ENCODE data around the gene WASF3. TPM values are rescaled to one million over a fixed set of nuclear protein-coding genes. Genes with fewer than 3 reads are reported as not detected.
A peak's percentile ranks its signal among the peaks of the same experiment; 100 is the strongest.

Gene WASF3
- total RNA-seq, 1 donor from 2014 or later: 20.0 TPM

DNA sequence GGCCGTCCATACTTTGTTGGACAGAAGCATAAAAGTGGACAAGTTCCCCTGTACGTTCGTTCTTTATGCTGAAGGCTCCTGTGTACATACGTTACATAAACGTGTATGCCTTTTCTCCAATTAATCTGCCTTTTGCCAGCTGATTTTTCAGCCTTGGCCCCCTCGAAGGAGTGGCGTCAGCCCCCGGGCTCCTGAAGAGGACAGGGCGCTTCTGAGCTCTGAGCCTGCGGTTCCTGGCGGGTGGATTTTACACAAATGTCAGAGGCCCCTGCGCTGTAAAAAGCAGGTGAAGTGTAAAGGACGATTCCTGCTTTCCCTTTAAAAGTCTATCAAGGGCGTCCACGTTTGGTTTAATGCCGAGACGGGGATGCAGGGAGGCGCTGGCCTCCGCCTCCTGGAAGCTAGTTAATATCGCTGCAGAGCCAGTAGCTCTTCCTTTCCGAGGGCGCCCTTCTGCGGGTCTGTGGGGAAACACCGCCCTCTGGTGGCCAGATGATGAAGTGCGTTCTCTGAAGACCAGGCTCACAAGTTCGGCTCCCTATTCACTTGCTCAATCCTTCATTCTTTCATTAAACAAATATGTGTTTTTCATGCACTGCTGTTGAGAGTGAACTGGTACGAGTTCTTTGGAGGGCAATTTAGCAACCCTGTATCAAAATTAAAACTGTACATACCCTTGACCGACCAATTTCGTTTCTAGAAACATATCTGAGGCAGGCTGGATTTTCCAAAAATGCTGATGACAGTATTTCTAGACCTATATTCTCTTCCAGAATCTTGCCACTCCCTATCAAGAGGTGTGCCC is 141.1 kb downstream of the WASF3 start:
- Mint-ChIP-seq H3K4me3 (ENCODE audit: unreplicated experiment) (no peak overlapping the region), H3K27me3 (ENCODE audit: unreplicated experiment) (peaks cover 23% of the 10 kb centered on the region), H3K9me3 (ENCODE audit: unreplicated experiment) (no peaks in the 10 kb centered on the region)

GRCh38 chr13:26699197-26699490 is 141.7 kb downstream of the WASF3 start:
- H3K27ac Mint-ChIP-seq (ENCODE audit: unreplicated experiment): no peak overlapping the region
- peaks cover 23% of the 10 kb centered on the region for H3K27me3 Mint-ChIP-seq (ENCODE audit: unreplicated experiment)
- H3K9me3 Mint-ChIP-seq (ENCODE audit: unreplicated experiment): no peaks in the 10 kb centered on the region
- H3K4me1 Mint-ChIP-seq (ENCODE audit: unreplicated experiment): peaks cover 4% of the 10 kb centered on the region
- TF ChIP-seq, protein P1, sequence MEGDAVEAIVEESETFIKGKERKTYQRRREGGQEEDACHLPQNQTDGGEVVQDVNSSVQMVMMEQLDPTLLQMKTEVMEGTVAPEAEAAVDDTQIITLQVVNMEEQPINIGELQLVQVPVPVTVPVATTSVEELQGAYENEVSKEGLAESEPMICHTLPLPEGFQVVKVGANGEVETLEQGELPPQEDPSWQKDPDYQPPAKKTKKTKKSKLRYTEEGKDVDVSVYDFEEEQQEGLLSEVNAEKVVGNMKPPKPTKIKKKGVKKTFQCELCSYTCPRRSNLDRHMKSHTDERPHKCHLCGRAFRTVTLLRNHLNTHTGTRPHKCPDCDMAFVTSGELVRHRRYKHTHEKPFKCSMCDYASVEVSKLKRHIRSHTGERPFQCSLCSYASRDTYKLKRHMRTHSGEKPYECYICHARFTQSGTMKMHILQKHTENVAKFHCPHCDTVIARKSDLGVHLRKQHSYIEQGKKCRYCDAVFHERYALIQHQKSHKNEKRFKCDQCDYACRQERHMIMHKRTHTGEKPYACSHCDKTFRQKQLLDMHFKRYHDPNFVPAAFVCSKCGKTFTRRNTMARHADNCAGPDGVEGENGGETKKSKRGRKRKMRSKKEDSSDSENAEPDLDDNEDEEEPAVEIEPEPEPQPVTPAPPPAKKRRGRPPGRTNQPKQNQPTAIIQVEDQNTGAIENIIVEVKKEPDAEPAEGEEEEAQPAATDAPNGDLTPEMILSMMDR (IDR thresholded peaks at IDR 0.05): no peak
- no peak overlapping the region for H3K4me3 Mint-ChIP-seq (ENCODE audit: unreplicated experiment)
- no peaks in the 10 kb centered on the region for H3K36me3 Mint-ChIP-seq (ENCODE audit: unreplicated experiment)
- peak; percentile 59 for DNase-seq (ENCODE audit: extremely low spot score, unreplicated experiment)

More for the DNA sequence above, 141.1 kb downstream of the WASF3 start:
- TF ChIP-seq, protein P1 (IDR thresholded peaks at IDR 0.05): peak; percentile 98
- Mint-ChIP-seq H3K4me1 (ENCODE audit: unreplicated experiment) (peaks cover 4% of the 10 kb centered on the region), H3K27ac (ENCODE audit: unreplicated experiment) (no peak overlapping the region), H3K36me3 (ENCODE audit: unreplicated experiment) (no peaks in the 10 kb centered on the region)
- DNase-seq (ENCODE audit: extremely low spot score, unreplicated experiment): peak; percentile 94

GRCh38 chr13:26705536-26705935 is 148.1 kb downstream of the WASF3 start:
- no peaks in the 10 kb centered on the region for H3K9me3 Mint-ChIP-seq (ENCODE audit: unreplicated experiment)
- TF ChIP-seq, protein P1 (IDR thresholded peaks at IDR 0.05): no peak
- peak; percentile 1 for DNase-seq (ENCODE audit: extremely low spot score, unreplicated experiment)
- no peak overlapping the region for H3K4me3 Mint-ChIP-seq (ENCODE audit: unreplicated experiment)
- peaks cover 28% of the 10 kb centered on the region for H3K27me3 Mint-ChIP-seq (ENCODE audit: unreplicated experiment)
- no peaks in the 10 kb centered on the region for H3K36me3 Mint-ChIP-seq (ENCODE audit: unreplicated experiment)
- H3K27ac Mint-ChIP-seq (ENCODE audit: unreplicated experiment): no peak overlapping the region
- H3K4me1 Mint-ChIP-seq (ENCODE audit: unreplicated experiment): no peaks in the 10 kb centered on the region

DNA sequence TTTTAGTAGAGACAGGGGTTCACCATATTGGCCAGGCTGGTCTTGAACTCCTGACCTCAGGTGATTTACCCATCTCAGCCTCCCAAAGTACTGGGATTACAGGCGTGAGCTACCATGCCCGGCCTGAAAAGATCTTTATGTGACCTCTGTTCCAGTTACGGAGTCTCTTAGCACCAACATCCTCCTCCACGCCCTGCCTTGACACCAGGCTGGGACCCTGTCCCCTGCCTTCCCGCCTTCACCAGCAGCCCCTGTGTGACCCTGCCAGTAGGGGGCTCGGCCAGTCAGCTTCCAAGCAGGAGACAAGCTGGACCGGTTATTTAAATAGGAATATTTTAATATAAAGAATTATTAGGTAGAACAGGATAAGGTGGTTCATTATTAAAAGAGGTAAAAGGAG is 148.9 kb downstream of the WASF3 start:
- Mint-ChIP-seq H3K27me3 (ENCODE audit: unreplicated experiment) (peaks cover 32% of the 10 kb centered on the region), H3K36me3 (ENCODE audit: unreplicated experiment) (no peaks in the 10 kb centered on the region), H3K9me3 (ENCODE audit: unreplicated experiment) (no peaks in the 10 kb centered on the region), H3K4me3 (ENCODE audit: unreplicated experiment) (no peak overlapping the region), H3K27ac (ENCODE audit: unreplicated experiment) (no peak overlapping the region), H3K4me1 (ENCODE audit: unreplicated experiment) (no peaks in the 10 kb centered on the region)
- TF ChIP-seq, protein P1 (IDR thresholded peaks at IDR 0.05): no peak
- peak; percentile 44 for DNase-seq (ENCODE audit: extremely low spot score, unreplicated experiment)

GRCh38 chr13:26707122-26708006 is 149.9 kb downstream of the WASF3 start:
- Mint-ChIP-seq H3K4me1 (ENCODE audit: unreplicated experiment) (no peaks in the 10 kb centered on the region), H3K4me3 (ENCODE audit: unreplicated experiment) (no peak overlapping the region), H3K27me3 (ENCODE audit: unreplicated experiment) (peaks cover 27% of the 10 kb centered on the region), H3K36me3 (ENCODE audit: unreplicated experiment) (no peaks in the 10 kb centered on the region), H3K27ac (ENCODE audit: unreplicated experiment) (no peak overlapping the region), H3K9me3 (ENCODE audit: unreplicated experiment) (peaks cover 2% of the 10 kb centered on the region)
- DNase-seq (ENCODE audit: extremely low spot score, unreplicated experiment): no peak
- TF ChIP-seq, protein P1 (IDR thresholded peaks at IDR 0.05): peak; percentile 61

All from osteocyte (in vitro differentiated cells).